HTERT RPE-1 (cell line): Measurements from ENCODE around the gene RPRD1B.

Source experiments
- in situ Hi-C: fragments of 300-500 bp; cut with MboI; formaldehyde crosslinking; loops from 4 replicates; pipeline ENCODE4 v1.14.3; 2020; ENCODE audit warnings: low sequenced_read_pairs

RPRD1B gene

GRCh38 chr20:38072898-38073297 is 39.4 kb downstream of the RPRD1B start:
- in situ Hi-C loops, result no loop called here

- in situ Hi-C loops, result no loop called here
Observed at GRCh38 chr20:38073307-38074071, 39.9 kb downstream of the RPRD1B start.

GRCh38 chr20:38075161-38075998 is 41.8 kb downstream of the RPRD1B start:
- in situ Hi-C loops, result no loop called here

GRCh38 chr20:38076548-38076947 is 43.0 kb downstream of the RPRD1B start:
- in situ Hi-C loops, result no loop called here

- in situ Hi-C loops, result no loop called here
Observed at GRCh38 chr20:38078084-38078483, 44.5 kb downstream of the RPRD1B start.

GRCh38 chr20:38079353-38079752 is 45.8 kb downstream of the RPRD1B start:
- in situ Hi-C loops, result no loop called here

- in situ Hi-C loops, result no loop called here
Observed at GRCh38 chr20:38081575-38081974, 48.0 kb downstream of the RPRD1B start.

- in situ Hi-C loops, result no loop called here
Observed at GRCh38 chr20:38082894-38083293, 49.3 kb downstream of the RPRD1B start.

- in situ Hi-C loops, result no loop called here
Observed at GRCh38 chr20:38083338-38084048, 49.9 kb downstream of the RPRD1B start.

- in situ Hi-C loops, result no loop called here
Observed at GRCh38 chr20:38084425-38084951, 50.9 kb downstream of the RPRD1B start.

GRCh38 chr20:38085026-38085425 is 51.5 kb downstream of the RPRD1B start:
- in situ Hi-C loops, result no loop called here

- in situ Hi-C loops, result no loop called here
Observed at GRCh38 chr20:38089500-38089899, 56.0 kb downstream of the RPRD1B start.

GRCh38 chr20:38090061-38090460 is 56.5 kb downstream of the RPRD1B start:
- in situ Hi-C loops, result no loop called here

- in situ Hi-C loops, result no loop called here
Observed at GRCh38 chr20:38091441-38092216, 58.1 kb downstream of the RPRD1B start.

GRCh38 chr20:38092260-38092857 is 58.8 kb downstream of the RPRD1B start:
- in situ Hi-C loops, result no loop called here

- in situ Hi-C loops, result no loop called here
Observed at GRCh38 chr20:38092915-38093314, 59.4 kb downstream of the RPRD1B start.

- in situ Hi-C loops, result no loop called here
Observed at GRCh38 chr20:38093641-38094077, 60.1 kb downstream of the RPRD1B start.

GRCh38 chr20:38094373-38094891 is 60.9 kb downstream of the RPRD1B start:
- in situ Hi-C loops, result no loop called here

GRCh38 chr20:38095017-38095686 is 61.6 kb downstream of the RPRD1B start:
- in situ Hi-C loops, result no loop called here
